Measurements from ENCODE around the gene CEP164.

CEP164 gene

GRCh38 chr11:117333917-117334316 is 6.3 kb downstream of the CEP164 start:
- no peak overlapping the region for H3K27ac ChIP-seq (ENCODE audit: extremely low read depth, low read depth, low read length)
- TF ChIP-seq ZSCAN30 (tag by site-specific recombination; IDR thresholded peaks at IDR 0.05) (no peak), OSR2 (tag by site-specific recombination; IDR thresholded peaks at IDR 0.05) (no peak), SALL2 (tag by site-specific recombination; IDR thresholded peaks at IDR 0.05; ENCODE audit: borderline replicate concordance) (no peak), OVOL3 (tag by site-specific recombination; IDR thresholded peaks at IDR 0.05) (no peak), ELK4 (IDR thresholded peaks at IDR 0.05; ENCODE audit: borderline replicate concordance, low read depth, low read length) (no peak), ZNF362 (tag by site-specific recombination; IDR thresholded peaks at IDR 0.05) (no peak), ZNF366 (tag by site-specific recombination; conservative IDR thresholded peaks at IDR 0.05) (no peak), ZSCAN16 (tag by site-specific recombination; IDR thresholded peaks at IDR 0.05) (no peak), ZNF133 (tag by site-specific recombination; IDR thresholded peaks at IDR 0.05) (no peak), ZNF423 (tag by site-specific recombination; IDR thresholded peaks at IDR 0.05) (no peak), ZNF132 (tag by site-specific recombination; IDR thresholded peaks at IDR 0.05; ENCODE audit: borderline replicate concordance) (no peak), ZNF621 (tag by site-specific recombination; IDR thresholded peaks at IDR 0.05) (no peak), KLF16 (tag by site-specific recombination; IDR thresholded peaks at IDR 0.05) (no peak), ZBTB20 (tag by site-specific recombination; IDR thresholded peaks at IDR 0.05) (no peak), AEBP2 (tag by site-specific recombination; IDR thresholded peaks at IDR 0.05; ENCODE audit: borderline replicate concordance) (no peak)
- H3K36me3 ChIP-seq (ENCODE audit: control insufficient read depth in 2 of 2, insufficient read depth in 1 of 2, low read length in 2 of 2): peaks cover 0 to 15% of the 10 kb centered on the region in 2 experiments; a peak in 1 of 3 replicates
- no peaks in the 10 kb centered on the region for H3K9me3 ChIP-seq (ENCODE audit: control insufficient read depth, insufficient read depth, low read depth, low read length)
- ChIA-PET POLR2A (interaction anchor here (0.6 kb wide), 1 partner anchor 9 kb away, joined by 4 read pairs; no protein-coding TSS in a partner anchor), CTCF (no interaction called here)
- H3K4me1 ChIP-seq (ENCODE audit: control insufficient read depth, insufficient read depth, low read length): no peaks in the 10 kb centered on the region
- no peak overlapping the region for H3K4me3 ChIP-seq (ENCODE audit: low read depth, low read length)

GRCh38 chr11:117334896-117335295 is 7.2 kb downstream of the CEP164 start:
- Histone ChIP-seq H3K4me3 (ENCODE audit: low read depth, low read length) (no peak overlapping the region), H3K4me1 (ENCODE audit: control insufficient read depth, insufficient read depth, low read length) (no peaks in the 10 kb centered on the region), H3K9me3 (ENCODE audit: control insufficient read depth, insufficient read depth, low read depth, low read length) (no peaks in the 10 kb centered on the region), H3K36me3 (ENCODE audit: control insufficient read depth in 2 of 2, insufficient read depth in 1 of 2, low read length in 2 of 2) (peaks cover 0 to 23% of the 10 kb centered on the region in 2 experiments; a peak in 2 of 3 replicates), H3K27ac (ENCODE audit: extremely low read depth, low read depth, low read length) (no peak overlapping the region)
- CTCF ChIA-PET: interaction anchor here (0.7 kb wide), 1 partner anchor 96 kb away, joined by 3 read pairs; no protein-coding TSS in a partner anchor
- TF ChIP-seq ZNF629 (tag by site-specific recombination; IDR thresholded peaks at IDR 0.05): no peak
- no peak for TF ChIP-seq RBAK (tag by site-specific recombination; IDR thresholded peaks at IDR 0.05)
- no peak for TF ChIP-seq ZNF157 (tag by site-specific recombination; IDR thresholded peaks at IDR 0.05)
- TF ChIP-seq ZNF19 (tag by site-specific recombination; IDR thresholded peaks at IDR 0.05; ENCODE audit: low read depth): no peak
- no peak for TF ChIP-seq SCRT1 (tag by site-specific recombination; IDR thresholded peaks at IDR 0.05; ENCODE audit: borderline replicate concordance)
- no peak for TF ChIP-seq ZSCAN18 (tag by site-specific recombination; IDR thresholded peaks at IDR 0.05)
- no peak for TF ChIP-seq MZF1 (tag by site-specific recombination; IDR thresholded peaks at IDR 0.05; ENCODE audit: borderline replicate concordance)
- no peak for TF ChIP-seq ZNF10 (tag by site-specific recombination; IDR thresholded peaks at IDR 0.05)
- TF ChIP-seq ZNF777 (tag by site-specific recombination; IDR thresholded peaks at IDR 0.05; ENCODE audit: borderline replicate concordance): no peak
- TF ChIP-seq ZNF548 (tag by site-specific recombination; IDR thresholded peaks at IDR 0.05): no peak
- TF ChIP-seq ZNF76 (tag by site-specific recombination; IDR thresholded peaks at IDR 0.05; ENCODE audit: borderline replicate concordance, low read depth): no peak
- POLR2A ChIA-PET: no interaction called here

Measured in HEK293 (cell line).